Nephron (organoid): Measurements from ENCODE around the gene CARNS1.

Experiments used
- H3K27ac Mint-ChIP-seq, 3 experiments: 2 replicates each; pipeline ENCODE4 v1.8.0; 2020; ENCODE audit warnings: mixed read lengths in 3 of 3, mild to moderate bottlenecking in 2 of 3, moderate library complexity in 1 of 3
- H3K27me3 Mint-ChIP-seq: 2 replicates; pipeline ENCODE4 v1.8.0; 2021; ENCODE audit warnings: low read depth, mild to moderate bottlenecking, moderate library complexity, mixed read lengths
- H3K36me3 Mint-ChIP-seq: 2 replicates; pipeline ENCODE4 v1.8.0; 2020; ENCODE audit warnings: low read depth, mixed read lengths
- H3K4me1 Mint-ChIP-seq: 2 replicates; pipeline ENCODE4 v1.8.0; 2020; ENCODE audit warnings: mixed read lengths
- H3K4me3 Mint-ChIP-seq, 3 experiments: 2 replicates each; pipeline ENCODE4 v1.8.0; 2020; ENCODE audit warnings: mild to moderate bottlenecking in 3 of 3, mixed read lengths in 3 of 3, moderate library complexity in 2 of 3
- H3K9me3 Mint-ChIP-seq: 2 replicates; pipeline ENCODE4 v1.8.0; 2020; ENCODE audit warnings: mixed read lengths
- TF ChIP-seq, protein P1 (sequence below), 3 experiments: fragments of 200-600 bp; sonication (generic); IDR thresholded peaks; one replicate each; pipeline ENCODE4 v1.5.0; 2021; ENCODE audit warnings: antibody characterized with exemption in 3 of 3; ENCODE audit not compliant: unreplicated experiment in 3 of 3

The CARNS1 gene

DNA sequence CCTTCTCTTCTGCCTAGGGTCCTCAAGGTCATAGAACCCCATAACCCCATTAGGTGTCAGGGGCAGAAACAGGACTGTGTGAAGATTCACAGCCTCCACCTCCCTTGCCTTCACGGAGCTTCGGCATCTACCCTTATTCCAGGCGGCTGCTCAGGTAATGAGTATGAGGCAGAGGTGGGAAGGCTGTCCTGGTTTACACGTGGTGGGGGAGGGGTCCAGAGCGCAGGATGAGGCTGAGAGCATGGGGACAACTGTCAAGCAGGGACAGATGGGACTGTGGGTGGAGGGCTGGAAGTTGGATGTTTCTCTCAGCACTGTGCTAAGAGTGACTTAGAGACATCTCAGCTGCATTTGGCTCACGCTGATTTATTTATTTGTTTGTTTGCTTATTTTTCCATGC is 28.0 kb upstream of the CARNS1 start:
- no peak overlapping the region for H3K27ac Mint-ChIP-seq
- TF ChIP-seq, protein P1, sequence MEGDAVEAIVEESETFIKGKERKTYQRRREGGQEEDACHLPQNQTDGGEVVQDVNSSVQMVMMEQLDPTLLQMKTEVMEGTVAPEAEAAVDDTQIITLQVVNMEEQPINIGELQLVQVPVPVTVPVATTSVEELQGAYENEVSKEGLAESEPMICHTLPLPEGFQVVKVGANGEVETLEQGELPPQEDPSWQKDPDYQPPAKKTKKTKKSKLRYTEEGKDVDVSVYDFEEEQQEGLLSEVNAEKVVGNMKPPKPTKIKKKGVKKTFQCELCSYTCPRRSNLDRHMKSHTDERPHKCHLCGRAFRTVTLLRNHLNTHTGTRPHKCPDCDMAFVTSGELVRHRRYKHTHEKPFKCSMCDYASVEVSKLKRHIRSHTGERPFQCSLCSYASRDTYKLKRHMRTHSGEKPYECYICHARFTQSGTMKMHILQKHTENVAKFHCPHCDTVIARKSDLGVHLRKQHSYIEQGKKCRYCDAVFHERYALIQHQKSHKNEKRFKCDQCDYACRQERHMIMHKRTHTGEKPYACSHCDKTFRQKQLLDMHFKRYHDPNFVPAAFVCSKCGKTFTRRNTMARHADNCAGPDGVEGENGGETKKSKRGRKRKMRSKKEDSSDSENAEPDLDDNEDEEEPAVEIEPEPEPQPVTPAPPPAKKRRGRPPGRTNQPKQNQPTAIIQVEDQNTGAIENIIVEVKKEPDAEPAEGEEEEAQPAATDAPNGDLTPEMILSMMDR (IDR thresholded peaks at IDR 0.05; ENCODE audit: unreplicated experiment in 3 of 3), result no peak
- H3K4me3 Mint-ChIP-seq, result peak overlapping the region in 2 of 3 experiments; percentile 29 to 44
- H3K4me1 Mint-ChIP-seq, result peaks cover 27% of the 10 kb centered on the region
- no peaks in the 10 kb centered on the region for H3K36me3 Mint-ChIP-seq
- peaks cover 6% of the 10 kb centered on the region for H3K27me3 Mint-ChIP-seq
- H3K9me3 Mint-ChIP-seq, result no peaks in the 10 kb centered on the region

DNA sequence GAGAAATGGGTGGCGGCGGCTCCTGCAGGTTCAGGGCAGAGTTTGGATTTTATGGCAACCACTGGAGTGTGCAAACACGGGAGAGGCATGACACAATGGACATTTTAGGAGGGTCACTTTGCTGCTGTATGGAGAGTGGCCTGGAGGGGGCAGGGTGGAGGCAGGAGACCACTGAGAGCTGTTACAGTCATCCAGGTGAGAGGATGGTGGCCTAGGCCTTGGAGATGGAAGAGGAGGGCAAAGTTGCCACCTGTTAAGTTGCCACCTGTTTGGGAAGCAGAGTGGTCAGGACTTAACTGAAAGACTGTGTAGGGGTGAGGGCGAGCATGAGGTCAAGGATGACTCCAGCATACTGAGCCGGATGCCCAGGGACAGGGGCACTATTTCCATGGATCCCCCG is 26.0 kb upstream of the CARNS1 start:
- TF ChIP-seq, protein P1 (IDR thresholded peaks at IDR 0.05; ENCODE audit: unreplicated experiment in 3 of 3), result peak; percentile 56 to 62 (median 59)
- H3K9me3 Mint-ChIP-seq, result no peaks in the 10 kb centered on the region
- H3K4me1 Mint-ChIP-seq, result peaks cover 33% of the 10 kb centered on the region
- peak overlapping the region; percentile 85 to 90 (median 89) for H3K4me3 Mint-ChIP-seq
- H3K27ac Mint-ChIP-seq, result peak overlapping the region; percentile 64 to 94 (median 89)
- peaks cover 6% of the 10 kb centered on the region for H3K27me3 Mint-ChIP-seq
- H3K36me3 Mint-ChIP-seq, result no peaks in the 10 kb centered on the region

DNA sequence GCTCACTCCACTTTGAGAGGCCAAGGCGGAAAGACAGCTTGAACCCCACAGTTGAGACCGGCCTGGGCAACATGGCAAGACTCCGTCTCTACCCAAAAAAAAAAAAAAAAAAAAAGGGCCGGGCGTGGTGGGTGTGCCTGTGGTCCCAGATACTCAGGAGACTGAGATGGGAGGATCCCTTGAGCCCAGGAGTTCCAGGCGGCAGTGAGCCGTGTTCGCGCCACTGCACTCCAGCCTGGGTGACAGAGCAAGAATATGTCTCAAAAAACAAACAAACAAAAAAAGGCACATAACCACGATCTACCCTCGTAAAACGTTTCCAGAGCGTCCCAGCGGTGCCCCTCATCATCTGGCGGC is 24.6 kb upstream of the CARNS1 start:
- H3K4me3 Mint-ChIP-seq, result peak overlapping the region; percentile 88 to 90 (median 89)
- H3K36me3 Mint-ChIP-seq, result no peaks in the 10 kb centered on the region
- H3K27me3 Mint-ChIP-seq, result no peaks in the 10 kb centered on the region
- H3K9me3 Mint-ChIP-seq, result no peaks in the 10 kb centered on the region
- peak overlapping the region; percentile 78 to 97 (median 85) for H3K27ac Mint-ChIP-seq
- H3K4me1 Mint-ChIP-seq, result peaks cover 33% of the 10 kb centered on the region
- TF ChIP-seq, protein P1 (IDR thresholded peaks at IDR 0.05; ENCODE audit: unreplicated experiment in 3 of 3), result no peak

DNA sequence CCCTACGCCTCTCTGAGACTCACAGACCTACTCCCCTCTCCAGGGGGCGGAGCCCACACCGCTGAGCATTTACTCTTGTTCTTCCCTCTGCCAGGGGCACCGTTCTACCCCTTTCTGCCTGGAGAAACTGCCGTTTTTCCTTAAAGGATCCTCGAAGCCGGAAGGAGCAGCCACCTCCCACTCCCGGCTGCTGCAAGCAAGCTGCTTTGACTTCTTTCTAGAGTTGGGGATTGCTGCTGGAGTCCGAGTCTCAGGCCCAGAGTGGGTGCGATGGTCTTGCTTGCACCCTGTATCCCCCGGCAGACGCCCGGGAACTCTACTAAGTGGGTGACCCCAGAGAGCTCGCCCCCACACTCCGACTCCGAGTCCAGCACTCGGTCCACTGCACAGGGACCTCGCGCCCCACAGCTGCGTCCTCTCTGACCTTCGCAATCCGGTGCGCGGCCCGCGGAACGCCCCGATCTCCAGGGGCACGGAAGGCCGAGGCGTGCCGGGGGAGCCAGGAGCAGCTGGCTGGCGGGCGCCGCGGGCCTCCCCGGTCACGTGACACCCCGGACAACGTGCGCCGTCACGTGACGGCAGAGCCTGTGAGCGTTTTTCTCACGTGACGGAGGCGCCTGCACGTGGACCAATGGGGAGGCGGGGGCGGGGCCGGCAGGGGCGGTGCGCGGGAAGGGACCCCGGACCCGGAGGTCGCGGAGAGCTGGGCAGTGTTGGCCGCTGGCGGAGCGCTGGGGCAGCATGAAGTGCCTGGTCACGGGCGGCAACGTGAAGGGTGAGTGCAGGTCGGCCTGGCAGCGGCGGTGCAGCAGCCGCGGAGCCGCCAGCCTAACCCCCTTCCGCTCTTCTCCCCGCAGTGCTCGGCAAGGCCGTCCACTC is 23.9 kb upstream of the CARNS1 start, which contains the start of gene RAD9A:
TSS of gene RAD9A (plus strand) at position 683 of the 879 bp plus-strand sequence. CDS start at position 742, 59 bp downstream.
- Mint-ChIP-seq H3K27me3 (no peaks in the 10 kb centered on the region), H3K4me1 (peaks cover 33% of the 10 kb centered on the region), H3K27ac (peak within 1 kb of the TSS; percentile 78 to 97 (median 85)), H3K9me3 (no peaks in the 10 kb centered on the region), H3K4me3 (peak within 1 kb of the TSS; percentile 88 to 90 (median 89)), H3K36me3 (peaks cover 4% of the 10 kb centered on the region)
- TF ChIP-seq, protein P1 (IDR thresholded peaks at IDR 0.05; ENCODE audit: unreplicated experiment in 3 of 3), result no peak

DNA sequence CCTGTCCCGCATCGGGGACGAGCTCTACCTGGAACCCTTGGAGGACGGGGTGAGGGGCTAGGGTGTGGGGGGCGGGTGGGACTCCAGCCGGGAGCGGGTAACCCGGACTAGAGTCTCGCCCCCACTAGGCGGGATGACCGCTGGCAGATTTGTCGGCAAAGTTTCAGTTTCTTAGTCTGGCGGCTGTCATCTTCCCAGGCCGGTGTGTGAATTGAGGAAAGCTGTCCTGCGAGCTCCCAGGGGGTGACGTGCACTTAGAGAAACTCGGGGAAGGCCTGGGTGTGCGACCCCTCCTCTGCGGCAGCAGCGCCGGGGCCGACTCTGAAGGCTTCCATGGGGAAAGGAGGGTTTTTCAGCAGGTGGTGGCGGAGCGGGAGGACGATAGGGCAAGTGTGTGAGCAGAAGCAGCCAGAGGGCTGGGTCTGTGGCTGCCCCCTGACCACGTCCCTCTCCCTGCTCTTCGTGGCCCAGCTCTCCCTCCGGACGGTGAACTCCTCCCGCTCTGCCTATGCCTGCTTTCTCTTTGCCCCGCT is 23.2 kb upstream of the CARNS1 start:
- Mint-ChIP-seq H3K4me1 (peaks cover 30% of the 10 kb centered on the region), H3K27ac (peak overlapping the region in 1 of 3 experiments; percentile 49), H3K4me3 (peak overlapping the region; percentile 88 to 90 (median 89)), H3K36me3 (peaks cover 4% of the 10 kb centered on the region), H3K27me3 (no peaks in the 10 kb centered on the region), H3K9me3 (no peaks in the 10 kb centered on the region)
- TF ChIP-seq, protein P1 (IDR thresholded peaks at IDR 0.05; ENCODE audit: unreplicated experiment in 3 of 3), result no peak
